ENCODE measurements around the gene HOPX.

DNA sequence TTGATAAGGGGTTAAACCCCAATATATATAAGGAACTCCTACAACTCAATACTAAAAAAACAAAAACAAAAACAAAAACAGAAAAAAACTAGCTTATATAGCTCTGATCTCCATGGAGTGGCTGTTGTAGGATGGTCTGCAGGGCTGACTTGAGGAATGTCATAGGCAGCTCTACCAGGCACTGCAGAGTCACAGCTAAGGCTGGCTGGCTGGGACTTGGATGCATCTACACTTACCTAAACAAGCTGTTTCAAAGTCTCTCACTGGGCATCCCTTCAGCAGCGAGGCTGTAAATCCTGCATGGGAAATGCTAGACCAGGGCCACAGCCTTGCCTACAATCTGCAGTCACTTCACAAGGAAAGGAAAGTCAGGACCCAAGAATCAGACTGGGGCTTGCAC lies 61.3 kb downstream of the HOPX start:
- TF ChIP-seq GATA2 (IDR thresholded peaks at IDR 0.05; ENCODE audit: low read depth, low read length): no peak
- TF ChIP-seq GATA3 (IDR thresholded peaks at IDR 0.05; ENCODE audit: low read depth, low read length): no peak

All from SH-SY5Y (cell line).